Heart right ventricle (tissue), 16 donors: ENCODE data around the gene DDAH1. TPM values are rescaled to one million over a fixed set of nuclear protein-coding genes. Genes with fewer than 3 reads are reported as not detected.

ENCODE experiments used
- ATAC-seq, 8 donors: fragments of 200-7000 bp; cut with Tn5 transposase; one replicate each; pipeline ENCODE4 v1.9.1; 2020; ENCODE audit warnings: mild to moderate bottlenecking in 8 of 8, moderate library complexity in 8 of 8, moderate number of reproducible peaks in 1 of 8
- DNase-seq, 2 donors: peaks; one replicate each; pipeline ENCODE4 v3.0.0-alpha.2; 2020
- H3K27ac ChIP-seq, 10 donors: fragments of 200-600 bp; sonication (generic) in 2 of 10; one replicate each; pipeline versions ENCODE4 v1.5.0 to v1.8.0; 2020 to 2022; ENCODE audit warnings: mild to moderate bottlenecking in 3 of 10
- H3K27me3 ChIP-seq, 7 donors: fragments of 200-600 bp; one replicate each; pipeline ENCODE4 v1.8.0; 2021 to 2022; ENCODE audit warnings: mild to moderate bottlenecking in 2 of 7
- H3K36me3 ChIP-seq, 9 donors: fragments of 200-600 bp; sonication (generic) in 1 of 9; one replicate each; pipeline versions ENCODE4 v1.5.0 to v1.8.0; 2020 to 2022; ENCODE audit warnings: mild to moderate bottlenecking in 2 of 9
- H3K4me1 ChIP-seq, 9 donors: fragments of 200-600 bp; sonication (generic) in 1 of 9; one replicate each; pipeline versions ENCODE4 v1.5.0 to v1.8.0; 2020 to 2022; ENCODE audit warnings: mild to moderate bottlenecking in 4 of 9
- H3K4me3 ChIP-seq, 10 donors: fragments of 200-600 bp; sonication (generic) in 2 of 10; one replicate each; pipeline versions ENCODE4 v1.5.0 to v1.8.0; 2020 to 2022; ENCODE audit warnings: mild to moderate bottlenecking in 7 of 10, moderate library complexity in 2 of 10
- H3K9me3 ChIP-seq, 11 donors: fragments of 200-600 bp in 10 of 11; sonication (generic) in 2 of 11; one replicate each; pipeline versions ENCODE4 v1.5.0 to v1.8.0; 2013 to 2022; ENCODE audit warnings: mild to moderate bottlenecking in 2 of 11, control low read depth in 1 of 11, moderate library complexity in 1 of 11
- WGBS, 2 donors: extraction: QIAGEN DNeasy Blood & Tissue Kit; methylation state at CpG; one replicate each; pipeline ENCODE4 v1.1.7; 2013; ENCODE audit warnings: inconsistent platforms in 1 of 2; 5-methylcytosine and 5-hydroxymethylcytosine counted together
- intact Hi-C, 10 donors: fragments of 100-400 bp; cut with DNase I; formaldehyde crosslinking; loops; one replicate each; pipeline versions ENCODE4 v1.11.1 to v1.14.2; 2022
- polyA plus RNA-seq, 2 donors: library from polyadenylated mRNA; stranded (reverse); fragments of 200-250 nt; gene quantifications; one replicate each; pipeline ENCODE4 v1.2.3, GENCODE V29; 2013
- total RNA-seq, 10 donors: library from RNA; stranded (reverse); fragmentation: NEBNext Ultra II Directional in 3 of 10; extraction: Animal tissue kit (Norgen Biotek cat#: 25700) in 3 of 10; gene quantifications; one replicate each; pipeline versions ENCODE4 v1.2.1 to v1.2.4, GENCODE V29; 2021 to 2023
- TF ChIP-seq, protein P1 (sequence below), 9 donors: fragments of 200-600 bp; sonication (generic) in 2 of 9; IDR thresholded peaks; one replicate each; pipeline versions ENCODE4 v1.5.0 to v1.8.0; 2021 to 2022; ENCODE audit warnings: antibody characterized with exemption in 9 of 9, mild to moderate bottlenecking in 5 of 9, moderate library complexity in 1 of 9
- donor health status: Arrhythmogenic right ventricular cardiomyopathy.
- donor health status: ischemic (EF 13 %, LVEDD 7.1; RV severe dilation, severe dysfunction).
- donor health status: healthy with polysubstance abuse.
- donor health status: DM: no; HTN: yes; CAD: no.
- donor health status: DM: no; HTN: no; CAD: no.
- donor health status: ischemic (EF 25% LVEDD 6.9; RV normal size, moderate dysfunction).
- donor health status: ischemic (EF 25% LVEDD 5.7; RV mildly dilated, moderate dysfunction).
- donor health status: healthy.
- donor health status: DM: yes; HTN: yes; CAD: no.
- donor health status: Ischemic cardiomyopathy.
- donor health status: ischemic (EF 35%, LVEDD 5.7; RV mildly dilated, moderate dysfunction).
- donor health status: nonischemic (EF 11% LVEDD 7.7; RV severe dilation, severe dysfunction).
- donor health status: DM: yes; HTN: yes; CAD: no.
- donor health status: PGD.
- donor health status: ischemic (EF 29% LVEDD 5.4; RV normal size, mild dysfunction).
- donor health status: nonischemic (EF 23%, LVEDD 6.1; RV moderate dilation, normal function).

DDAH1 gene
- total and polyA plus RNA-seq, 12 donors: 2.7 to 29.0 (median 16.6) TPM

- Histone ChIP-seq H3K27ac (peak overlapping the region in 1 of 10 donors; percentile 23), H3K9me3 (peaks cover 0 to 21% (median 7%) of the 10 kb centered on the region in 11 donors), H3K27me3 (no peaks in the 10 kb centered on the region), H3K4me3 (no peak overlapping the region), H3K4me1 (peaks cover 0 to 20% (median under 1%) of the 10 kb centered on the region in 9 donors), H3K36me3 (no peaks in the 10 kb centered on the region)
- ATAC-seq (peak in 7 of 8 donors; percentile 30 to 70 (median 51)), DNase-seq (no peak)
- TF ChIP-seq, protein P1, sequence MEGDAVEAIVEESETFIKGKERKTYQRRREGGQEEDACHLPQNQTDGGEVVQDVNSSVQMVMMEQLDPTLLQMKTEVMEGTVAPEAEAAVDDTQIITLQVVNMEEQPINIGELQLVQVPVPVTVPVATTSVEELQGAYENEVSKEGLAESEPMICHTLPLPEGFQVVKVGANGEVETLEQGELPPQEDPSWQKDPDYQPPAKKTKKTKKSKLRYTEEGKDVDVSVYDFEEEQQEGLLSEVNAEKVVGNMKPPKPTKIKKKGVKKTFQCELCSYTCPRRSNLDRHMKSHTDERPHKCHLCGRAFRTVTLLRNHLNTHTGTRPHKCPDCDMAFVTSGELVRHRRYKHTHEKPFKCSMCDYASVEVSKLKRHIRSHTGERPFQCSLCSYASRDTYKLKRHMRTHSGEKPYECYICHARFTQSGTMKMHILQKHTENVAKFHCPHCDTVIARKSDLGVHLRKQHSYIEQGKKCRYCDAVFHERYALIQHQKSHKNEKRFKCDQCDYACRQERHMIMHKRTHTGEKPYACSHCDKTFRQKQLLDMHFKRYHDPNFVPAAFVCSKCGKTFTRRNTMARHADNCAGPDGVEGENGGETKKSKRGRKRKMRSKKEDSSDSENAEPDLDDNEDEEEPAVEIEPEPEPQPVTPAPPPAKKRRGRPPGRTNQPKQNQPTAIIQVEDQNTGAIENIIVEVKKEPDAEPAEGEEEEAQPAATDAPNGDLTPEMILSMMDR (IDR thresholded peaks at IDR 0.05): no peak
- WGBS, 2 donors: 81 to 88% methylated on average over 4 of the region's 4 CpGs
- intact Hi-C loops: no loop called here
Measured at GRCh38 chr1:85379203-85380136, 85.5 kb downstream of the DDAH1 start.

DNA sequence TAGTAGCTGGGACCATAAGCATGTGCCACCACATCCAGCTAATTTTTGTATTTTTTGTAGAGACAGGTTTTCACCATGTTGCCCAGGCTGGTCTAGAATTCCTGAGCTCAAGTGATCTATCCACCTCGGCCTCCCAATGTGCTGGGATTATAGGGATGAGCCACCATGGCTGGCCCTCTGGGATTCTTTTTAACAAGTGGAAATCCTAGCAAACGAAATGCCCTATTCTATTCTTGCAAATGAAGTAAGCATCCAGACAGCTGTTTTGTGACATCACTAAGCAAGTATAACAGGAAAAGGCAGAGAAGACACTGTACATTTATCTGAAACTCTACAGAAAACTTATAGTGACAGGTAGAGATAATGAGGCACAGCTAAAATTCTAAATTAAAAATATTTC lies 86.4 kb downstream of the DDAH1 start:
- H3K36me3 ChIP-seq: no peaks in the 10 kb centered on the region
- TF ChIP-seq, protein P1 (IDR thresholded peaks at IDR 0.05): no peak
- peaks cover 0 to 22% (median 5%) of the 10 kb centered on the region in 9 donors for H3K4me1 ChIP-seq
- H3K27ac ChIP-seq: no peak overlapping the region
- 73 to 79% methylated on average over 2 of the region's 2 CpGs for WGBS, 2 donors
- peaks cover 0 to 20% (median 7%) of the 10 kb centered on the region in 11 donors for H3K9me3 ChIP-seq
- H3K27me3 ChIP-seq: no peaks in the 10 kb centered on the region
- DNase-seq (no peak), ATAC-seq (no peak)
- no peak overlapping the region for H3K4me3 ChIP-seq
- intact Hi-C loops: no loop called here

DNA sequence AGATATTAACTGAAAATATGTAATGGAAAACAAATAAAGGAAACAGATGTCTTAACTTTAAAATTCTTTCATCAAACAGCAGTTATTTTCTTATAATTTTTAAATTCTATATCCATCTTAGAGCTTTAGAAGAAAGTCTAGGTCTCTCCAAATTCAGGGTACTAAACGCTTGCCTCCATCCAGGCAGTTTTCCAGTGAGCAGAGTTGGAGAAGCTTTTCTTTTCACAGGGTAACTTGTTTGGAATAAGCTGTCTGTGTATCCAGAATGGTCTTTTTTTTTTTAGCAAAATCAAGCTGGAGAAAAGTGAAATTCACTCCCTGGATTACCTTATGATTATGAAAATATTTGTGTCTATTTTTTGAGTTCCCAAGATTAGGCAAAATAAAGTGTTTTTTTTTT lies 88.6 kb downstream of the DDAH1 start:
- no peak overlapping the region for H3K27ac ChIP-seq
- intact Hi-C loops: no loop called here
- no peaks in the 10 kb centered on the region for H3K9me3 ChIP-seq
- DNase-seq (no peak), ATAC-seq (no peak)
- H3K4me3 ChIP-seq: no peak overlapping the region
- 70 to 74% methylated on average over 1 of the region's 1 CpG for WGBS, 2 donors
- no peaks in the 10 kb centered on the region for H3K27me3 ChIP-seq
- TF ChIP-seq, protein P1 (IDR thresholded peaks at IDR 0.05): no peak
- H3K36me3 ChIP-seq: no peaks in the 10 kb centered on the region
- H3K4me1 ChIP-seq: peaks cover 0 to 30% (median 8%) of the 10 kb centered on the region in 9 donors

- Histone ChIP-seq H3K4me3 (no peak overlapping the region), H3K27ac (no peak overlapping the region), H3K4me1 (peaks cover 0 to 30% (median 8%) of the 10 kb centered on the region in 9 donors), H3K27me3 (no peaks in the 10 kb centered on the region), H3K9me3 (no peaks in the 10 kb centered on the region), H3K36me3 (no peaks in the 10 kb centered on the region)
- no peak for ATAC-seq
- intact Hi-C loops: no loop called here
- no peak for DNase-seq
- TF ChIP-seq, protein P1 (IDR thresholded peaks at IDR 0.05): no peak
- WGBS, 2 donors: 93 to 95% methylated on average over 2 of the region's 2 CpGs
Measured at GRCh38 chr1:85375493-85375892, 89.5 kb downstream of the DDAH1 start.
